Esophagus squamous epithelium (tissue), 5 donors: Measurements from ENCODE around the gene IGFBP7. TPM values are rescaled to one million over a fixed set of nuclear protein-coding genes. Genes with fewer than 3 reads are reported as not detected.

Experiments used
- DNase-seq: peaks from one replicate; lab custom pipeline; 2025; lab: John Stamatoyannopoulos, UW
- H3K27ac ChIP-seq, 4 donors: fragments of 200-600 bp; sonication (generic); one replicate each; pipeline ENCODE4 v1.5.1; 2016 to 2019; ENCODE audit warnings: mild to moderate bottlenecking in 1 of 4
- H3K27me3 ChIP-seq, 4 donors: fragments of 200-600 bp; sonication (generic); 1 replicate in 3 of 4; 2 replicates in 1 of 4; pipeline versions ENCODE4 v1.5.1 to v1.6.0; 2017 to 2021; ENCODE audit warnings: antibody characterized with exemption in 1 of 4
- H3K36me3 ChIP-seq, 3 donors: fragments of 200-600 bp; sonication (generic); one replicate each; pipeline ENCODE4 v1.5.1; 2016 to 2019
- H3K4me1 ChIP-seq, 3 donors: fragments of 200-600 bp; sonication (generic); one replicate each; pipeline ENCODE4 v1.5.1; 2017 to 2019
- H3K4me3 ChIP-seq, 4 donors: fragments of 200-600 bp; sonication (generic); 1 replicate in 3 of 4; 2 replicates in 1 of 4; pipeline ENCODE4 v1.5.1; 2016 to 2019; ENCODE audit warnings: mild to moderate bottlenecking in 2 of 4, moderate library complexity in 1 of 4
- H3K9me3 ChIP-seq, 3 donors: fragments of 200-600 bp; sonication (generic); one replicate each; pipeline ENCODE4 v1.5.1; 2016 to 2019
- POLR2A ChIP-seq, 4 donors: fragments of 450-650 bp; IDR thresholded peaks; one replicate each; pipeline ENCODE4 v1.6.1; 2017; ENCODE audit warnings: antibody characterized with exemption in 4 of 4, mild to moderate bottlenecking in 4 of 4, moderate library complexity in 3 of 4
- WGBS, 2 donors: methylation state at CpG; one replicate each; pipeline ENCODE4 v1.1.5; 2018; 5-methylcytosine and 5-hydroxymethylcytosine counted together
- intact Hi-C: fragments of 100-400 bp; cut with DNase I; formaldehyde crosslinking; loops from one replicate; pipeline ENCODE4 v1.15.0; 2022
- total RNA-seq, 4 donors: library from RNA; depleted of rRNA; stranded (reverse); fragments of >200 nt; gene quantifications; one replicate each; pipeline ENCODE4 v1.1.0, GENCODE V29; 2016
- TF ChIP-seq, protein P1 (sequence below), 6 experiments: fragments of 450-650 bp in 4 of 6; fragments of 200-600 bp in 2 of 6; sonication (generic) in 2 of 6; IDR thresholded peaks; one replicate each; pipeline ENCODE4 v1.5.1; 2016 to 2019; ENCODE audit warnings: antibody characterized with exemption in 6 of 6, mild to moderate bottlenecking in 4 of 6, moderate library complexity in 4 of 6
- donor health status: DM: yes; HTN: yes; CAD: no.

IGFBP7 gene, protein sequence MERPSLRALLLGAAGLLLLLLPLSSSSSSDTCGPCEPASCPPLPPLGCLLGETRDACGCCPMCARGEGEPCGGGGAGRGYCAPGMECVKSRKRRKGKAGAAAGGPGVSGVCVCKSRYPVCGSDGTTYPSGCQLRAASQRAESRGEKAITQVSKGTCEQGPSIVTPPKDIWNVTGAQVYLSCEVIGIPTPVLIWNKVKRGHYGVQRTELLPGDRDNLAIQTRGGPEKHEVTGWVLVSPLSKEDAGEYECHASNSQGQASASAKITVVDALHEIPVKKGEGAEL
- 100 to 1,000 TPM in 2 of 4 donors, 10 to 100 TPM in 2; 26.4 to 135 (median 91.3) TPM for total RNA-seq

DNA sequence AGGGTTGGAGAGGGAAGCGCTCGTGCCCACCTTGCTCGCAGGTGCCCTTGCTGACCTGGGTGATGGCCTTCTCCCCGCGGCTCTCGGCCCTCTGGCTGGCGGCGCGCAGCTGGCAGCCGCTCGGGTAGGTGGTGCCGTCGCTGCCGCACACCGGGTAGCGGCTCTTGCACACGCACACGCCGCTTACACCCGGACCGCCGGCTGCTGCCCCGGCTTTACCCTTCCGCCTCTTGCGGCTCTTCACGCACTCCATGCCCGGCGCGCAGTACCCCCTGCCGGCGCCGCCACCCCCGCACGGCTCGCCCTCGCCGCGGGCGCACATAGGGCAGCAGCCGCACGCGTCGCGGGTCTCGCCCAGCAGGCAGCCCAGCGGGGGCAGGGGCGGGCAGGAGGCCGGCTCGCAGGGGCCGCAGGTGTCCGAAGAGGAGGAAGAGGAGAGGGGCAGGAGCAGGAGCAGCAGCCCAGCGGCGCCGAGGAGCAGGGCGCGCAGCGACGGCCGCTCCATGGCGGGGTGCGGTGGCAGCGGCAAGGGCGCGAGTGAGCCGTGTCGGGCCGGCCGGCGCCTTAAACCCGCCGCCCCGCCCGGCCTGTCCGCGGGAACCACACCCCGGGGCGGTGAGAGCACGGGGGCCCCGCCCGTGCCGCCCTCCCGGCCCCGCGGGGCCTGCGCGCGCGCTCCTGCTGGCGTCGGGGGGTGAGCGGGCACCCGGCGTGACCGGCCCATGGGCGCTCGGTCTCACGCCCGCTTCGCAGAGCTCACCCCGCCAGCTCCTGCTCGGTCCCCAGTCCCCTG lies at the start of gene IGFBP7:
IGFBP7 (minus strand) TSS at position 539 of the 793 bp plus-strand sequence; CDS start at position 505, 34 bp downstream.
- H3K9me3 ChIP-seq = no peaks in the 10 kb centered on the region
- peak in 2 of 4 donors; percentile 74 to 85 for TF ChIP-seq POLR2A (IDR thresholded peaks at IDR 0.05)
- TF ChIP-seq, protein P1, sequence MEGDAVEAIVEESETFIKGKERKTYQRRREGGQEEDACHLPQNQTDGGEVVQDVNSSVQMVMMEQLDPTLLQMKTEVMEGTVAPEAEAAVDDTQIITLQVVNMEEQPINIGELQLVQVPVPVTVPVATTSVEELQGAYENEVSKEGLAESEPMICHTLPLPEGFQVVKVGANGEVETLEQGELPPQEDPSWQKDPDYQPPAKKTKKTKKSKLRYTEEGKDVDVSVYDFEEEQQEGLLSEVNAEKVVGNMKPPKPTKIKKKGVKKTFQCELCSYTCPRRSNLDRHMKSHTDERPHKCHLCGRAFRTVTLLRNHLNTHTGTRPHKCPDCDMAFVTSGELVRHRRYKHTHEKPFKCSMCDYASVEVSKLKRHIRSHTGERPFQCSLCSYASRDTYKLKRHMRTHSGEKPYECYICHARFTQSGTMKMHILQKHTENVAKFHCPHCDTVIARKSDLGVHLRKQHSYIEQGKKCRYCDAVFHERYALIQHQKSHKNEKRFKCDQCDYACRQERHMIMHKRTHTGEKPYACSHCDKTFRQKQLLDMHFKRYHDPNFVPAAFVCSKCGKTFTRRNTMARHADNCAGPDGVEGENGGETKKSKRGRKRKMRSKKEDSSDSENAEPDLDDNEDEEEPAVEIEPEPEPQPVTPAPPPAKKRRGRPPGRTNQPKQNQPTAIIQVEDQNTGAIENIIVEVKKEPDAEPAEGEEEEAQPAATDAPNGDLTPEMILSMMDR (IDR thresholded peaks at IDR 0.05) = peak in 3 of 6 experiments; percentile 5 to 12 (median 9)
- peaks cover 7 to 38% (median 11%) of the 10 kb centered on the region in 3 donors for H3K4me1 ChIP-seq
- intact Hi-C loops = loop anchor here (10.0 kb wide), 1 partner anchor 65 kb away; no protein-coding TSS in a partner anchor
- no peak for DNase-seq
- peak within 1 kb of the TSS; percentile 58 to 85 (median 70) for H3K4me3 ChIP-seq
- no peaks in the 10 kb centered on the region for H3K36me3 ChIP-seq
- WGBS, 2 donors = 4% methylated on average over 17 of the region's 101 CpGs; no CpG with 5 or more reads in 1 of the 2 donors
- H3K27ac ChIP-seq = peak within 1 kb of the TSS; percentile 85 to 95 (median 89)
- peaks cover 0 to 71% (median 3%) of the 10 kb centered on the region in 4 donors for H3K27me3 ChIP-seq

DNA sequence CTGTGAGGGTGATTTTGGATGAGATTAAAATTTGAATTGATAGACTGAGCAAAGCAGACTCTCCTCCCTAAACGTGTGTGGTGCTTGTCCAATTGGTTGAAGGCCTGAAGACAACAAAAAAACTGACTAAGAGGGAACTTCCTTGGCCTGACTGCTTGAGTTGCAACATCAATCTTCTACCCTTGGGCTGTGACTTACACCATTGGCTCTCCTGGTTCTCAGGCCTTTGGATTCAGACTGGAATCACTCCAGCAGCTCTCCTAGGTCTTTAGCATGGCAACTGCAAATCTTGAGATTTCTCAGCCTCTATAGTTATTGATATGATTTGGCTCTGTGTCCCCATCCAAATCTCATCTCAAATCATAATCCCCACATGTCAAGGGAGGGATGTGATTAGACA lies 49.7 kb upstream of the IGFBP7 start:
- Histone ChIP-seq H3K4me3 (no peak overlapping the region), H3K36me3 (no peaks in the 10 kb centered on the region), H3K4me1 (peaks cover 0 to 15% (median 7%) of the 10 kb centered on the region in 3 donors), H3K9me3 (no peaks in the 10 kb centered on the region), H3K27ac (no peak overlapping the region), H3K27me3 (peaks cover 0 to 18% (median 0%) of the 10 kb centered on the region in 4 donors)
- WGBS, 2 donors = 56 to 64% methylated on average over 1 of the region's 1 CpG
- intact Hi-C loops = loop anchor here (5.0 to 10.0 kb wide), 2 partner anchors 123 to 265 kb away; no protein-coding TSS in a partner anchor
- DNase-seq = no peak
- TF ChIP-seq POLR2A (IDR thresholded peaks at IDR 0.05) = no peak
- TF ChIP-seq, protein P1 (IDR thresholded peaks at IDR 0.05) = no peak

DNA sequence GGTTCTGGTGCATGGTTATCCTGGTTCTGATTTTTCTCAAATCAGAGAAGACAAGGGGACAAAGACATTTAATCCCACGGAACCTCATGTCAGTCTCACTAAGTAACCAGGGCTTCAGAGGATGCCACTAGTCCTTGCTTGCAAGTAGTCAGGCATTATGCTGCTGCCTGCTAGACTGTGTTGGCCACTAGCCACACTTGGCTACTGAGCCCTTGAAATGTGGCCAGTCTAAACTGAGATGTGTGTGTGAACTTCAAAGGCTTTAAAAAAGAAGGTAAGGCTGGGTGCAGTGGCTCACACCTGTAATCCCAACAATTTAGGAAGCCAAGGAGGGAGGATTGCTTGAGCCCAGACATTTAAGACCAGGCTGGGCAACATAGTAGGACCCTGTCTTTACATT lies 48.6 kb upstream of the IGFBP7 start:
- DNase-seq = no peak
- Histone ChIP-seq H3K4me1 (peaks cover 0 to 8% (median 3%) of the 10 kb centered on the region in 3 donors), H3K27ac (no peak overlapping the region), H3K27me3 (peaks cover 0 to 14% (median 0%) of the 10 kb centered on the region in 4 donors), H3K4me3 (no peak overlapping the region), H3K9me3 (no peaks in the 10 kb centered on the region), H3K36me3 (no peaks in the 10 kb centered on the region)
- 33 to 86% methylated on average over 1 of the region's 1 CpG for WGBS, 2 donors
- intact Hi-C loops = no loop called here
- TF ChIP-seq POLR2A (IDR thresholded peaks at IDR 0.05) = no peak
- TF ChIP-seq, protein P1 (IDR thresholded peaks at IDR 0.05) = no peak

DNA sequence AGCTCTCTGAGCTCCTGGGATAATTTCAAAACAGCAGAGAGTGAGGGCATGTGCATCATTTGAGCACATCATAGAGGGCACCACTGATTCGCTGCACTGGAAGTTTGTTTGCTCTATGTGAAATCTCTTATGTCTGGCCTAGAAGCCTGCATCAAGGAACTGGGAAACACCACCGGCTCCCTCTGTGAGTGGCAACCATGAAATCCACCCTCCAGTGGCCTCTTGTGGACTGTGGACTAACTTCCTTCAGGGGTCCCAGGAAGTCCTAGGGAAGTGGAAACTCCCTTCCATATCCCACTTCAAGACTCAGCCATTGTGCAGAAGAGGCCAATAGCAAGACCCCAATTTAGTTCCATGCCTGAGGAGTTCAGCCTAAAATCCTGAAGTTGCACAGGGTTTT lies 48.0 kb upstream of the IGFBP7 start:
- Histone ChIP-seq H3K27ac (no peak overlapping the region), H3K36me3 (no peaks in the 10 kb centered on the region), H3K9me3 (no peaks in the 10 kb centered on the region), H3K4me1 (peaks cover 0 to 2% (median 0%) of the 10 kb centered on the region in 3 donors), H3K4me3 (no peak overlapping the region), H3K27me3 (peaks cover 0 to 15% (median 0%) of the 10 kb centered on the region in 4 donors)
- WGBS, 2 donors = 40 to 58% methylated on average over 1 to 2 of the region's 2 CpGs
- no peak for DNase-seq
- intact Hi-C loops = no loop called here
- TF ChIP-seq POLR2A (IDR thresholded peaks at IDR 0.05) = no peak
- TF ChIP-seq, protein P1 (IDR thresholded peaks at IDR 0.05) = no peak
